Measurements from ENCODE around the gene CTDSPL. TPM values are rescaled to one million over a fixed set of nuclear protein-coding genes. Genes with fewer than 3 reads are reported as not detected.
A peak's percentile ranks its signal among the peaks of the same experiment; 100 is the strongest.
"Not testable (repeated sequence)": the region's sequence is repeated elsewhere in the genome, so short reads cannot be mapped to it uniquely, and the experiment has no call there.

CTDSPL gene, protein sequence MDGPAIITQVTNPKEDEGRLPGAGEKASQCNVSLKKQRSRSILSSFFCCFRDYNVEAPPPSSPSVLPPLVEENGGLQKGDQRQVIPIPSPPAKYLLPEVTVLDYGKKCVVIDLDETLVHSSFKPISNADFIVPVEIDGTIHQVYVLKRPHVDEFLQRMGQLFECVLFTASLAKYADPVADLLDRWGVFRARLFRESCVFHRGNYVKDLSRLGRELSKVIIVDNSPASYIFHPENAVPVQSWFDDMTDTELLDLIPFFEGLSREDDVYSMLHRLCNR
- total RNA-seq, result 8.7 and 11.8 TPM in 2 replicates

DNA sequence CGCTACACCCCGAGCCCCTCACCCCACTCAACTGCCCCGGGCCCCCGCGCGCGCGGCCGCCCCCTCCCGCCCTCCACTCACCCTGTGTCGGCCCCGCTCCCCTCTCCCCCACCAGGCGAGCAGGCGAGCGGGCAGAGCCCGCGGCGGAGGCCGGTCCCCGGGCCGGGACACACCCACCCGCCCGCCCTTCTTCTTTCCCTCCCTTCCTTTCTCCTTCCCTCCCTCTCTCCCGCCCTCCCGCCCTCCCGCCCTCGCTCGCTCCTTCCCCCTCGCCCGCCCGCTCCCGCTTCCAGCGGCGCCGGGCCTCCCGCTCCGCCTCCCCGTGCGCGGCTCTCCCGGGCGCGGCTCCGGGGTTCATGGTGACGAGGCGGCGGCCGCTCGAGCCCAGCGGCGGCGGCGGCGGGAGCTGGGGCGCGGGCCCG lies at the start of gene CTDSPL:
TSS of gene CTDSPL (plus strand) at position 261 of the 422 bp plus-strand sequence. CDS start 320 bp downstream, outside the sequence.
- no peaks in the 10 kb centered on the region for H3K36me3 Mint-ChIP-seq (ENCODE audit: low read depth)
- H3K4me3 Mint-ChIP-seq (ENCODE audit: low read depth), result peak within 1 kb of the TSS; percentile 84
- DNase-seq (ENCODE audit: low spot score), result no peak
- peaks cover 27% of the 10 kb centered on the region for H3K4me1 Mint-ChIP-seq (ENCODE audit: low read depth)
- H3K27me3 Mint-ChIP-seq (ENCODE audit: low read depth), result peaks cover 19% of the 10 kb centered on the region
- intact Hi-C loops (cut with micrococcal nuclease), result no loop called here
- peak within 1 kb of the TSS; percentile 72 for H3K27ac Mint-ChIP-seq
- H3K9me3 Mint-ChIP-seq, result no peaks in the 10 kb centered on the region

GRCh38 chr3:37812499-37812896 lies 49.2 kb upstream of the CTDSPL start:
- DNase-seq (ENCODE audit: low spot score), result no peak
- Mint-ChIP-seq H3K9me3 (no peaks in the 10 kb centered on the region), H3K27ac (no peak overlapping the region), H3K4me1 (ENCODE audit: low read depth) (no peaks in the 10 kb centered on the region), H3K4me3 (ENCODE audit: low read depth) (no peak overlapping the region), H3K36me3 (ENCODE audit: low read depth) (no peaks in the 10 kb centered on the region), H3K27me3 (ENCODE audit: low read depth) (no peaks in the 10 kb centered on the region)
- intact Hi-C loops (cut with micrococcal nuclease), result no loop called here

DNA sequence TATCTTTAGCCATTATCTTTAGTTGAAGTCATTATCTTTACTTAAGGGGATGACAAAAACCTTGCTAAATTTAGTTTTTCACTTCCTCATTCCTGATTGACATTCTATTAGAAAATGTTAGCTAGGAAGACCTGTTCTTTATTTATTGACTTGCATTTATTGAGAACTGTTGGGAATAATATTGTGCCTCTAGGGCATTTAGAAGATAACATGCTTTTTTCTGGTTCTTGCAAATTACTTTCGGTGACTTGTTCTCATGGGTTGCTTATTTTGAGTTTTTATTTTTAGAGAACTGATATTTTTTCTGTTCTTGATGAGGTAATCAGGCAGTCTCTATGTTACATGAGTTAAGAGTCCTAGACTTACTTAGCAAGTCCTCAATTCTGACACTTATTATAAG lies 48.3 kb upstream of the CTDSPL start:
- no peak for DNase-seq (ENCODE audit: low spot score)
- Mint-ChIP-seq H3K27ac (no peak overlapping the region), H3K9me3 (no peaks in the 10 kb centered on the region), H3K4me1 (ENCODE audit: low read depth) (no peaks in the 10 kb centered on the region), H3K36me3 (ENCODE audit: low read depth) (no peaks in the 10 kb centered on the region), H3K27me3 (ENCODE audit: low read depth) (no peaks in the 10 kb centered on the region), H3K4me3 (ENCODE audit: low read depth) (no peak overlapping the region)
- intact Hi-C loops (cut with micrococcal nuclease), result no loop called here

DNA sequence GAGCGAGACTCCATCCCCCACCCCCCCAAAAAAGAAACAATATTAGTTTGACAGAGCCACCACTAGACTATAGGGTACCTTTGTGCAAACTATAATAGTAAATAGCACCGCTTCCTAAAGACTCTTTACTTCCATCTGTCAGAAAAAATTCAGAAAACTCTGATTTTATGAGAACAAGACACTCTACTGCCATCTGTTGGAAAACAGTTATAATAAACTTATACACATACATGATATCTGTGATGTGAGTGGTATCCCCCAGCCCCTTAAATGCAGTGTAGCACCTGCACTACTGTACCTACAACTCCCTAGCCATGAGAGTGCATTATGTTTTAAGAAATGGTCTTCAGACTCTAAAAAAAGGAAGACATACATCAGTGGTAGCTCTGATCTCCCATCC lies 47.1 kb upstream of the CTDSPL start:
- no peak overlapping the region for H3K27ac Mint-ChIP-seq
- DNase-seq (ENCODE audit: low spot score), result no peak
- no peaks in the 10 kb centered on the region for H3K27me3 Mint-ChIP-seq (ENCODE audit: low read depth)
- H3K4me1 Mint-ChIP-seq (ENCODE audit: low read depth), result no peaks in the 10 kb centered on the region
- H3K9me3 Mint-ChIP-seq, result no peaks in the 10 kb centered on the region
- H3K36me3 Mint-ChIP-seq (ENCODE audit: low read depth), result no peaks in the 10 kb centered on the region
- H3K4me3 Mint-ChIP-seq (ENCODE audit: low read depth), result no peak overlapping the region
- intact Hi-C loops (cut with micrococcal nuclease), result no loop called here

DNA sequence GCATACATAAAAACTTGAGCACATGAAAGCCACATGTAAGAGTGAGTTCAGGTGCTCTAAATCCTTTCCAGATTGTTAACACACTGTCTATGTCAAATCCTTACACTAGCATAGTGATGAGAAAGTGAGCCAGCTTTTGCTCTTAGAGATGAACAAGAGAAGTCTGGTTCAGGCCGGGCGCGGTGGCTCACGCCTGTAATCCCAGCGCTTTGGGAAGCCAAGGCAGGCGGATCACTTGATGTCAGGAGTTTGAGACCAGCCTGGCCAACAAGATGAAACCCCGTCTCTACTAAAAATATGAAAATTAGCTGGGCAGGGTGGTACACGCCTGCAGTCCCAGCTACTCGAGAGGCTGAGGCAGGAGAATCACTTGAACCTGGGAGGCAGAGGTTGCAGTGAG lies 46.5 kb upstream of the CTDSPL start:
- H3K27ac Mint-ChIP-seq; H3K4me3 Mint-ChIP-seq (ENCODE audit: low read depth); H3K27me3 Mint-ChIP-seq (ENCODE audit: low read depth); DNase-seq (ENCODE audit: low spot score); H3K36me3 Mint-ChIP-seq (ENCODE audit: low read depth); H3K4me1 Mint-ChIP-seq (ENCODE audit: low read depth); intact Hi-C loops (cut with micrococcal nuclease); H3K9me3 Mint-ChIP-seq: not testable (repeated sequence)

- H3K27ac Mint-ChIP-seq, result no peak overlapping the region
- no peaks in the 10 kb centered on the region for H3K36me3 Mint-ChIP-seq (ENCODE audit: low read depth)
- H3K4me3 Mint-ChIP-seq (ENCODE audit: low read depth), result no peak overlapping the region
- intact Hi-C loops (cut with micrococcal nuclease), result no loop called here
- no peak for DNase-seq (ENCODE audit: low spot score)
- no peaks in the 10 kb centered on the region for H3K9me3 Mint-ChIP-seq
- peaks cover 2% of the 10 kb centered on the region for H3K27me3 Mint-ChIP-seq (ENCODE audit: low read depth)
- H3K4me1 Mint-ChIP-seq (ENCODE audit: low read depth), result no peaks in the 10 kb centered on the region
Measured at GRCh38 chr3:37816271-37816670, 45.4 kb upstream of the CTDSPL start.

GRCh38 chr3:37819591-37819990 lies 42.1 kb upstream of the CTDSPL start:
- intact Hi-C loops (cut with micrococcal nuclease), result no loop called here
- Mint-ChIP-seq H3K36me3 (ENCODE audit: low read depth) (no peaks in the 10 kb centered on the region), H3K9me3 (no peaks in the 10 kb centered on the region), H3K4me3 (ENCODE audit: low read depth) (no peak overlapping the region), H3K4me1 (ENCODE audit: low read depth) (no peaks in the 10 kb centered on the region), H3K27ac (no peak overlapping the region), H3K27me3 (ENCODE audit: low read depth) (peaks cover 4% of the 10 kb centered on the region)
- no peak for DNase-seq (ENCODE audit: low spot score)

GRCh38 chr3:37820286-37820685 lies 41.4 kb upstream of the CTDSPL start:
- DNase-seq (ENCODE audit: low spot score), result no peak
- Mint-ChIP-seq H3K4me1 (ENCODE audit: low read depth) (no peaks in the 10 kb centered on the region), H3K4me3 (ENCODE audit: low read depth) (no peak overlapping the region), H3K9me3 (no peaks in the 10 kb centered on the region), H3K27ac (no peak overlapping the region), H3K27me3 (ENCODE audit: low read depth) (peaks cover 4% of the 10 kb centered on the region), H3K36me3 (ENCODE audit: low read depth) (no peaks in the 10 kb centered on the region)
- intact Hi-C loops (cut with micrococcal nuclease), result no loop called here

DNA sequence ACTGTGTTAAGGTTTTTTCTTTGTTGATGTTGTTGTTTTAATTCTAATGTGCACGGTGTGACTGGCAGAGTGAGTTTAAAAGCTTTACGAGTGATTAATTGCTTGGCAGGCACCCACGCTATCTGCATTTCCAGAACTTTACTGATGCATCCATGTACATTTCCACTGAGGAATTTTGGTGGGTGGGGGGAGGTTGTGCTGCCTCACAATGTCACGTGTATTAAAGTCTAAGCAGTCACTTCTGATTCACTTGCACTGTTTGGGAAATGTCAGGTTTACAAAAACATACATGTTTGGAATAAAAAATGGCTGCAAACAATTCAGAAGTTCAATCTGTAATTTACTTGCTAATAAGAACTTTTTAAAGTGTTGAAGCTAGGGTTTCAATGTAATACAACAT lies 38.5 kb upstream of the CTDSPL start:
- peaks cover 20% of the 10 kb centered on the region for H3K27me3 Mint-ChIP-seq (ENCODE audit: low read depth)
- H3K27ac Mint-ChIP-seq, result no peak overlapping the region
- H3K4me3 Mint-ChIP-seq (ENCODE audit: low read depth), result no peak overlapping the region
- H3K9me3 Mint-ChIP-seq, result no peaks in the 10 kb centered on the region
- intact Hi-C loops (cut with micrococcal nuclease), result no loop called here
- DNase-seq (ENCODE audit: low spot score), result no peak
- no peaks in the 10 kb centered on the region for H3K36me3 Mint-ChIP-seq (ENCODE audit: low read depth)
- H3K4me1 Mint-ChIP-seq (ENCODE audit: low read depth), result no peaks in the 10 kb centered on the region

DNA sequence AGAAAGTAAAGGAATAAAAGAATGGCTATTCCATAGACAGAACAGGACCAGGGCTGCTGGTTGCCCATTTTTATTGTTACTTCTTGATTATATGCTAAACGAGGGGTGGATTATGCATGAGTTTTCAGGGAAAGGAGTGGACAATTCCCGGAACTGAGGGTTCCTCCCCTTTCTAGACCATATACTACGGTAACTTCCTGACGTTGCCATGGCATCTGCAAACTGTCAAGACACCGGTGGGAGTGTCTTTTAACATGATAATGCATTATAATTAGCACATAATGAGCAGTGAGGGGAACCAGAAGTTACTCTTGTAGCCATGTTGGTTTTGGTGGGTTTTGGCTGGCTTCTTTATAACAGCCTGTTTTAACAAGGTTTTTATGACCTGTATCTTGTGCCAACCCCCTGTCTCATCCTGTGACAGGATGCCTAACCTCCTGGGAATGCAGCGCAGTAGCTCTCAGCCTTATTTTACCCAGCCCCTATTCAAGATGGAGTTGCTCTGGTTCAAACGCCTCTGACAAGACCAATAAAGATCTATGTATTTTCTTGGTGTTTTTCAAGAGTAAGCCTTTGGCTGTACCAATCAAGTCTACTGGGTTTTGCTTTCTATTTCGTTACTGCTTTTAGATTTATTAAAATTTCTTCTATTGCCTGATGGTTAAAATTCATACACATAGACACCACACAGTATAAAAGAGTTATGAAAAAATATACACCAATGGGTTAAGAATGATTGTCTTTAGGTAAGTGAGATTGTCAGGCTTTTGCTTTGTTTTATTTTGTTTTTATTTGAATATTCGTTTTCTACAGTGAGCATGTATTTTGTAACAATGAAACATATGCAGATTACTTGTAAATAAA lies 37.4 kb upstream of the CTDSPL start:
- H3K4me1 Mint-ChIP-seq (ENCODE audit: low read depth), result no peaks in the 10 kb centered on the region
- H3K27me3 Mint-ChIP-seq (ENCODE audit: low read depth), result peaks cover 25% of the 10 kb centered on the region
- no peak overlapping the region for H3K27ac Mint-ChIP-seq
- H3K4me3 Mint-ChIP-seq (ENCODE audit: low read depth), result no peak overlapping the region
- no peaks in the 10 kb centered on the region for H3K36me3 Mint-ChIP-seq (ENCODE audit: low read depth)
- intact Hi-C loops (cut with micrococcal nuclease), result no loop called here
- no peaks in the 10 kb centered on the region for H3K9me3 Mint-ChIP-seq
- no peak for DNase-seq (ENCODE audit: low spot score)

DNA sequence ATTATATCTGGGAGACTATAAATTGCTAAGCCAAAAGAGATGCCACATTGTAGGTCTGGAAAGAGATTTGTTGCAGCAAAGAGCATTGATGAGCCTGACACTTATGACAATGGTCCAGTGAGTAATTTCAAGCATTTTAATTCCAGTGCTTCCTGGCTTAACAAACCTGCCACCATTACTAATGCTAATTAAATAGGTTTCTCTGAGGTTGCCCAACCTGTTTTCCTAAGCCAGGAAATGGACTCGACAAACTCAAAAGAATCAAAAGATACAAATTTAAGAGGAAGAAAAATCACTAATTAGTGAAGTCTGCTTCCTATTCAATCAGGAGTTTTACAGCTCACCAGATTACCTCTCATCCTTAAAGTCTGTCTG lies 36.7 kb upstream of the CTDSPL start:
- no peak overlapping the region for H3K27ac Mint-ChIP-seq

GRCh38 chr3:37825744-37826400 lies 35.8 kb upstream of the CTDSPL start:
- Mint-ChIP-seq H3K27ac (no peak overlapping the region), H3K9me3 (no peaks in the 10 kb centered on the region), H3K27me3 (ENCODE audit: low read depth) (peaks cover 27% of the 10 kb centered on the region), H3K36me3 (ENCODE audit: low read depth) (no peaks in the 10 kb centered on the region), H3K4me3 (ENCODE audit: low read depth) (no peak overlapping the region), H3K4me1 (ENCODE audit: low read depth) (no peaks in the 10 kb centered on the region)
- intact Hi-C loops (cut with micrococcal nuclease), result no loop called here
- no peak for DNase-seq (ENCODE audit: low spot score)

More for the DNA sequence above, 36.7 kb upstream of the CTDSPL start:
- intact Hi-C loops (cut with micrococcal nuclease), result no loop called here
- Mint-ChIP-seq H3K27me3 (ENCODE audit: low read depth) (peaks cover 25% of the 10 kb centered on the region), H3K36me3 (ENCODE audit: low read depth) (no peaks in the 10 kb centered on the region), H3K4me1 (ENCODE audit: low read depth) (no peaks in the 10 kb centered on the region), H3K4me3 (ENCODE audit: low read depth) (no peak overlapping the region), H3K9me3 (no peaks in the 10 kb centered on the region)
- DNase-seq (ENCODE audit: low spot score), result no peak

GRCh38 chr3:37826502-37826901 lies 35.2 kb upstream of the CTDSPL start:
- intact Hi-C loops (cut with micrococcal nuclease), result no loop called here
- no peaks in the 10 kb centered on the region for H3K36me3 Mint-ChIP-seq (ENCODE audit: low read depth)
- H3K4me3 Mint-ChIP-seq (ENCODE audit: low read depth), result no peak overlapping the region
- H3K4me1 Mint-ChIP-seq (ENCODE audit: low read depth), result no peaks in the 10 kb centered on the region
- no peaks in the 10 kb centered on the region for H3K9me3 Mint-ChIP-seq
- peaks cover 25% of the 10 kb centered on the region for H3K27me3 Mint-ChIP-seq (ENCODE audit: low read depth)
- H3K27ac Mint-ChIP-seq, result no peak overlapping the region
- DNase-seq (ENCODE audit: low spot score), result no peak

Measured in activated T-helper 2 cell treated with anti-CD3 and anti-CD28 coated beads, Interferon-gamma antibody, Interleukin-2, Interleukin-4, amounts not matched to agents 10 μg/mL and 5 μg/mL and 100 μg/mL, durations not matched to agents 14 hours and 24 hours and 36 hours (primary cell).